Transverse colon (tissue), 4 donors: ENCODE data around the gene AHDC1. TPM values are rescaled to one million over a fixed set of nuclear protein-coding genes. Genes with fewer than 3 reads are reported as not detected.
"Not testable (repeated sequence)": the region's sequence is repeated elsewhere in the genome, so short reads cannot be mapped to it uniquely, and the experiment has no call there.

Source experiments
- DNase-seq: peaks from one replicate; pipeline ENCODE4 v3.0.0-alpha.2; 2019
- H3K27ac ChIP-seq, 4 donors: fragments of 200-600 bp; sonication (generic); 2 replicates each; pipeline ENCODE4 v1.5.1; 2016 to 2018; ENCODE audit warnings: inconsistent platforms in 4 of 4
- H3K27me3 ChIP-seq: fragments of 200-600 bp; sonication (generic); 2 replicates; pipeline ENCODE4 v1.5.1; 2017; ENCODE audit warnings: inconsistent platforms
- H3K36me3 ChIP-seq, 4 donors: fragments of 200-600 bp; sonication (generic); 2 replicates each; pipeline ENCODE4 v1.5.1; 2017 to 2019; ENCODE audit warnings: inconsistent platforms in 4 of 4
- H3K4me1 ChIP-seq, 4 donors: fragments of 200-600 bp; sonication (generic); 2 replicates each; pipeline ENCODE4 v1.5.1; 2017 to 2020; ENCODE audit warnings: inconsistent platforms in 4 of 4
- H3K4me3 ChIP-seq, 4 donors: fragments of 200-600 bp; sonication (generic); 1 replicate in 1 of 4; 2 replicates in 3 of 4; pipeline versions ENCODE4 v1.5.1 to v1.6.1; 2017 to 2019; ENCODE audit warnings: inconsistent platforms in 4 of 4
- H3K9me3 ChIP-seq, 2 donors: fragments of 200-600 bp; sonication (generic); 2 replicates each; pipeline ENCODE4 v1.5.1; 2017 to 2019; ENCODE audit warnings: inconsistent platforms in 2 of 2
- EP300 ChIP-seq: sonication (generic); formaldehyde crosslinking; IDR thresholded peaks from one replicate; pipeline ENCODE4 v1.6.1; 2017; ENCODE audit warnings: antibody characterized with exemption, low read depth
- POLR2A ChIP-seq: fragments of 450-650 bp; IDR thresholded peaks from one replicate; pipeline ENCODE4 v1.6.1; 2016; ENCODE audit warnings: antibody characterized with exemption, mild to moderate bottlenecking, moderate library complexity
- POLR2AphosphoS5 ChIP-seq, 3 donors: sonication (generic); formaldehyde crosslinking; IDR thresholded peaks; one replicate each; pipeline ENCODE4 v1.6.1; 2016; ENCODE audit warnings: antibody characterized with exemption in 3 of 3
- WGBS, 2 donors: methylation state at CpG; one replicate each; pipeline ENCODE4 v1.1.5; 2018; ENCODE audit warnings: low coverage in 1 of 2; 5-methylcytosine and 5-hydroxymethylcytosine counted together
- in situ Hi-C, 4 donors: fragments of 200-750 bp; cut with MboI; loops; one replicate each; pipeline versions ENCODE4 v1.15.0 to v1.15.1; 2017; ENCODE audit warnings: low sequenced_read_pairs in 3 of 4, low pct_ligation_motif_present in 1 of 4, low pct_unique_long_range_greater_than_20kb in 1 of 4
- intact Hi-C: fragments of 100-400 bp; cut with DNase I; formaldehyde crosslinking; loops from one replicate; pipeline ENCODE4 v1.15.1; 2023; ENCODE audit warnings: low total_unique reads
- total RNA-seq, 4 donors: library from RNA; depleted of rRNA; stranded (reverse); fragments of >200 nt; gene quantifications; one replicate each; pipeline ENCODE4 v1.1.0, GENCODE V29; 2016
- TF ChIP-seq, protein P1 (sequence below), 5 experiments: fragments of 200-600 bp in 3 of 5; fragments of 450-650 bp in 2 of 5; sonication (generic) in 3 of 5; IDR thresholded peaks; 1 replicate in 2 of 5; 2 replicates in 3 of 5; pipeline ENCODE4 v1.5.1; 2016 to 2017; ENCODE audit warnings: antibody characterized with exemption in 5 of 5, inconsistent platforms in 3 of 5, mild to moderate bottlenecking in 2 of 5, moderate library complexity in 1 of 5

AHDC1 gene
- total RNA-seq, 4 donors from 2014 or later: 11.7 to 34.4 (median 21.3) TPM

DNA sequence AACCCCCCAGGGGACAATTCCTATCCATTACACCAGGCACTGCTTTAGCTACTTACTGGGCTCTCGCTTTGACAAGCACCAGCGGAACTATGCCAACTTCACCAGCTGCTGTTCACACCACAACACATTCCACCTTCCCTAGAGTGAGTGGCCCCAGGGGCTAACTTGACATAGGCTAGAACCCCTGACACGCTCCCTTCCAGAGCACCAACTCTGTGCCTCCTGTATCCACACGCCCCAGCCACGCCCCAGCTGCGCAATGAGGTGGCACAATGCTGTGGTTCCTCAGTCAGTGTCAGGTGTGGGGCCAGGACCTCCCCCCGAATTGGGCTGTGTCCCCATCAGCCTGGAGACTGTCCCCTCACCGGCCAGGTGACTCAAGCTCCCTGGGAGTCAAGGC is 42.7 kb upstream of the AHDC1 start:
- intact Hi-C loops: no loop called here
- H3K27ac ChIP-seq: no peak overlapping the region
- 83% methylated on average over 8 of the region's 8 CpGs; no CpG with 5 or more reads in 1 of the 2 donors for WGBS, 2 donors
- no peaks in the 10 kb centered on the region for H3K36me3 ChIP-seq
- H3K4me3 ChIP-seq: no peak overlapping the region
- H3K9me3 ChIP-seq: no peaks in the 10 kb centered on the region
- in situ Hi-C loops: no loop called here
- DNase-seq: no peak
- TF ChIP-seq POLR2A: no peak
- TF ChIP-seq EP300: no peak
- TF ChIP-seq, protein P1, sequence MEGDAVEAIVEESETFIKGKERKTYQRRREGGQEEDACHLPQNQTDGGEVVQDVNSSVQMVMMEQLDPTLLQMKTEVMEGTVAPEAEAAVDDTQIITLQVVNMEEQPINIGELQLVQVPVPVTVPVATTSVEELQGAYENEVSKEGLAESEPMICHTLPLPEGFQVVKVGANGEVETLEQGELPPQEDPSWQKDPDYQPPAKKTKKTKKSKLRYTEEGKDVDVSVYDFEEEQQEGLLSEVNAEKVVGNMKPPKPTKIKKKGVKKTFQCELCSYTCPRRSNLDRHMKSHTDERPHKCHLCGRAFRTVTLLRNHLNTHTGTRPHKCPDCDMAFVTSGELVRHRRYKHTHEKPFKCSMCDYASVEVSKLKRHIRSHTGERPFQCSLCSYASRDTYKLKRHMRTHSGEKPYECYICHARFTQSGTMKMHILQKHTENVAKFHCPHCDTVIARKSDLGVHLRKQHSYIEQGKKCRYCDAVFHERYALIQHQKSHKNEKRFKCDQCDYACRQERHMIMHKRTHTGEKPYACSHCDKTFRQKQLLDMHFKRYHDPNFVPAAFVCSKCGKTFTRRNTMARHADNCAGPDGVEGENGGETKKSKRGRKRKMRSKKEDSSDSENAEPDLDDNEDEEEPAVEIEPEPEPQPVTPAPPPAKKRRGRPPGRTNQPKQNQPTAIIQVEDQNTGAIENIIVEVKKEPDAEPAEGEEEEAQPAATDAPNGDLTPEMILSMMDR (IDR thresholded peaks at IDR 0.05): no peak
- TF ChIP-seq POLR2AphosphoS5 (IDR thresholded peaks at IDR 0.05): no peak
- H3K27me3 ChIP-seq: no peaks in the 10 kb centered on the region
- H3K4me1 ChIP-seq: peaks cover 0 to 10% (median 3%) of the 10 kb centered on the region in 4 donors

- no peak for DNase-seq
- Histone ChIP-seq H3K27me3 (no peaks in the 10 kb centered on the region), H3K4me3 (no peak overlapping the region), H3K4me1 (peaks cover 0 to 1% (median under 1%) of the 10 kb centered on the region in 4 donors), H3K27ac (no peak overlapping the region), H3K9me3 (no peaks in the 10 kb centered on the region), H3K36me3 (no peaks in the 10 kb centered on the region)
- intact Hi-C loops: no loop called here
- in situ Hi-C loops: no loop called here
- TF ChIP-seq, protein P1 (IDR thresholded peaks at IDR 0.05): no peak
- TF ChIP-seq EP300 (no peak), POLR2A (no peak), POLR2AphosphoS5 (IDR thresholded peaks at IDR 0.05) (no peak)
- WGBS, 2 donors: 100% methylated on average over 1 of the region's 4 CpGs; no CpG with 5 or more reads in 1 of the 2 donors
Measured at GRCh38 chr1:27645071-27645415, 41.1 kb upstream of the AHDC1 start.

GRCh38 chr1:27644369-27645070 is 40.6 kb upstream of the AHDC1 start:
- 88 to 91% methylated on average over 4 to 5 of the region's 5 CpGs for WGBS, 2 donors

DNA sequence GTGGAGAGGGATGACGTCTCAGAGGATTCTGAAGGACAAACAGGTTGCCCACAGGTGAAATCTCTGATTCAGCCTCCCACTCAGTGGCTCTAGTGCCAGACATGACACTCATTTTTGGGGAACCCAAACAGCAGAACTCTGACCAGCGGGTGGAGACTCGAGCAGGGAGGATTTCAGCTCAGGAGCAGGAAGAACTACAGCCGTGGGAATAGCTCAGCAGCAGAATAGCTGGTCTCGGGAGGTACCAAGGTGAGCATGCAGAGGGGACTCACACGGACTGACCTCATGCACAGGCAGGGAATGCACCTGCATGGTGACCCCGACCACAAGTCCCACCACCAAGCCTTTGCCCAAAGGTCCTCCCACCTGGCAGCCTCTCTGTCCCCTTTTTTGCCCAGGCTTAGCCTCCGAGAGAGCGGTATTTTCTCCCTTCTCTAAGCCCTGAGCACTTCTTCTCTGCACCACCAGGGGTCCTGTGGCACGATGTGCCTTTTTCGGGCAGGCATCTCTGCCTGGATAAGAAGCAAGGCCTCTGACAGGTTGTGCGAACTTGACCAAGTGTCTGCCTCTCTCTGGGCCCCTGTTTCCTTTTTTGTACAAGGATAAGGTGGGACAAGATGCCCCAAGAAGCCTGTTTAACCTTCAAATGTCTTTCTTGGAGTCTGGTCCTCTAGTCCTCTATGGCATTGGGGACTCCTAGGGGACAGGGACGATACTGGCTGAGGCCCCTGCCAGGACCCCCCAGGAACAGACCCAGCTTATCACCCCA is 39.8 kb upstream of the AHDC1 start:
- Histone ChIP-seq H3K4me3 (no peak overlapping the region), H3K27ac (no peak overlapping the region), H3K9me3 (no peaks in the 10 kb centered on the region), H3K36me3 (no peaks in the 10 kb centered on the region), H3K4me1 (no peaks in the 10 kb centered on the region), H3K27me3 (no peaks in the 10 kb centered on the region)
- WGBS, 2 donors: 33 to 43% methylated on average over 3 to 13 of the region's 13 CpGs
- peak; percentile 63 for DNase-seq
- intact Hi-C loops (no loop called here), in situ Hi-C loops (no loop called here)
- TF ChIP-seq POLR2AphosphoS5 (IDR thresholded peaks at IDR 0.05) (no peak), EP300 (no peak), POLR2A (no peak)
- TF ChIP-seq, protein P1 (IDR thresholded peaks at IDR 0.05): peak; percentile 74 to 81 (median 77)

More at GRCh38 chr1:27644369-27645070, 40.6 kb upstream of the AHDC1 start:
- Histone ChIP-seq H3K9me3 (no peaks in the 10 kb centered on the region), H3K27ac (no peak overlapping the region), H3K4me3 (no peak overlapping the region), H3K36me3 (no peaks in the 10 kb centered on the region), H3K4me1 (no peaks in the 10 kb centered on the region), H3K27me3 (no peaks in the 10 kb centered on the region)
- in situ Hi-C loops: no loop called here
- intact Hi-C loops: no loop called here
- DNase-seq: no peak
- TF ChIP-seq, protein P1 (IDR thresholded peaks at IDR 0.05): no peak
- TF ChIP-seq POLR2AphosphoS5 (IDR thresholded peaks at IDR 0.05): no peak

DNA sequence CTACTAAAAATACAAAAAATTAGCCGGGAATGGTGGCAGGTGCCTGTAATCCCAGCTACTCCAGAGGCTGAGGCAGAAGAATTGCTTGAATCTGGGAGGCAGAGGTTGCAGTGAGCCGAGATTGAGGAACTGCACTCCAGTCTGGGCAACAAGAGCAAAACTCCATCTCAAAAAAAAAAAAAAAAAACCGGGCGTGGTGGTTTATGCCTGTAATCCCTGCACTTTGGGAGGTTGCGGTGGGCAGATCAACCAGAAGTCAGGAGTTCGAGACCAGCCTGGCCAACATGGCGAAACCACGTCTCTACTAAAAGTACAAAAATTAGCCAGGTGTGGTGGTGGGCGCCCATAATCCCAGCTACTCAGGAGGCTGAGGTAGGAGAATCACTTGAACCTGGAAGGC is 36.6 kb upstream of the AHDC1 start:
- DNase-seq, H3K4me1 ChIP-seq, H3K27me3 ChIP-seq, H3K27ac ChIP-seq, H3K9me3 ChIP-seq, H3K36me3 ChIP-seq, intact Hi-C loops, in situ Hi-C loops, H3K4me3 ChIP-seq: not testable (repeated sequence)
- WGBS, 2 donors: 73 to 82% methylated on average over 2 to 9 of the region's 9 CpGs
